GM12875 (cell line): ENCODE data around the gene METTL21A.

Source experiments
- H3K4me3 ChIP-seq: one replicate; pipeline ENCODE4 v1.5.1; 2011; ENCODE audit warnings: low read depth, low read length, control low read depth
- CTCF ChIP-seq: IDR thresholded peaks from 2 replicates; pipeline ENCODE4 v1.5.1; 2011; ENCODE audit warnings: low read depth, mild to moderate bottlenecking, control low read depth, inconsistent platforms, low read length, moderate library complexity, borderline replicate concordance; ENCODE audit not compliant: insufficient read depth

The METTL21A gene

DNA sequence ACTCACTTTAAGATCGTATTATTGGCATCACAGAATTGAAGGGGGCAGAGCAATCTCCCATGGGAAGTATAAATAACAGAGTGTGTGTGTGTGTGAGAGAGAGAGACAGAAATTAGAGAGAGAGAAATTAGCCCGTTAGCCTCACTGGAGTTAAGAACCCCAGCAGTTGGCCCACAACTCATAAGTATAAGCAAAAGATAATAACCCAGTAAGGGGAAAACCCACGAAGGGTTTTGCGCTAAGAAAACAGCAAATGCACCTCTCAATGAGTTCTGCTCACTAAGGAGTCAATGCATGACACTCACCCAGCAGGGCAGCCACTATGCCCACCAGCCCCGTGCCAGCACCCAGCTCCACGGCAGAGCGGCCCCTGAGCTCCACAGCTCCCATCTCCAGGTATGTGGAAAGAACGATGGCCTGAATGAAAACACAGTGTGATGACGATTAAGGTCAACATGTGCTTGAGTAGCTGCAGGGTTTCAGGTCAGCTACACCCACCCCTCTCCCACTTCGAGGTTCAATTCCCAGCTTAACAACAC is 3.6 kb downstream of the METTL21A start:
- no peak for TF ChIP-seq CTCF
- no peak overlapping the region for H3K4me3 ChIP-seq

DNA sequence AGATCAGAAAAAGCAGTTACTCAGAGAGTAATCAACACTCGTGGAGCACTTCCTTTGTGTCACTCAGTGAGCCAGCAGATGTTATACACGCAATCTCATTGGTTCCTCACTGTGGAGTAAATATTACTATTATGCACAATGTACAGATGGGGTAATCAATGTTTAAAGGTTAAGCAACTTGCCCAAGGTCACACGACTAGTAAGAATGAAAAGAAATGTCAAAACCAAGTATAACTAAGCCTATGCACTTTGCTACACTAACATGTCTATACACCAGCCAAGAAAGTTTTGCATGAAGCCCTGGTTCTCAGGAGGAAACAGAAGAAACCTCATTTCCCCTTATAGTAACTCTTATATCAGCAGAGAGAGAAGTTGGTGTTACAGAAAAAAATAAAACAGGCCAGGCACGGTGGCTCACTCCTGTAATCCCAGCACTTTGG is 5.4 kb downstream of the METTL21A start:
- H3K4me3 ChIP-seq, result no peak overlapping the region
- TF ChIP-seq CTCF, result no peak

DNA sequence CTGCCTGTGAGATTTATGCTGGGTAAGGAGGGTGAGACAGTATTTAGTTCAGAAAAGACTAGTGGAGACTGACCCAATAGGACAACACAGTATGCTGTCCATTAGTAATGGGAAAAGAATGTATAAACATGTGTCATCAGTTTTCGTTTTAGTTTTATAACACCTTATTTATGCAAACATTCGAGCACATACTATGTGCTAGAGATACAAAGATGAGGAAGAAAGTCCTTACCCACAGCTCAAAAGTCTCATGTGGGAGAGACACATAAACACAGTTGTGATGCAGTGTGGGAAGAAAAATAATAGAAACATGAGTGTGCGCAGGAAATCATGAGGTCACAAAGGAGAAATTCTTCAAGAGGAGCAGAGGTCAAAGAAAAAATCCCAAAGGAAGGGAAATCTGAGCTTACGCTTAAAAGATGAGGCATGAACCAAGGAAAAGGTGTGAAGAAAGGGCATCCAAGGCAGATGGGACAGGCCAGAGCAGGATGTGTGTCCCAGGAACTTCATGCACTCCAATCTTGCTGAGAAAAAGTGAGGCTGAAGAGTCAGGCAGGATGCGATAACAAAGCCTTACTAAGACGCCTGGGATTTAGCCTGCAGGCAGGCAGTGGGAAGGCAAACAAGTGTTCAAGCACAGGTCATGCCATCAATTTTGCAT is 8.1 kb downstream of the METTL21A start:
- no peak for TF ChIP-seq CTCF
- H3K4me3 ChIP-seq, result no peak overlapping the region

DNA sequence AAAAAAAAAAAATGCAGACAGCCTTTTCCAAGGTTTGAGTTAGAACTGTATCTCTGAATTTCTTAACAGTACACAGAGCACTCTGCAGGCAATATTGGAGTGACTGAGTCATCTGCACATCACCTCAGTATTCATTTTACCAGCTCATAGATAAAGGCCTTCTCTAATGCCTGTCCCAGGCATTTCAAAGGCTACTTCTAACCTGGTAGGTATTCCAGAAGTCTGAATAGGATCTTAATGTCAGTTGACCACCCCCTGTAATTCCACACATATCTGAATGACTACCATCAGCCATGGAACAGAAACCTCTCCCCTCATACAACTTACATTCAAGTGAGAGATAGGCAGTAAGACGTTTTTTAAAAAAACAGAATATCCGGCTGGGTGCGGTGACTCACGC is 9.0 kb downstream of the METTL21A start:
- TF ChIP-seq CTCF, result no peak

GRCh38 chr2:207614824-207615223 is 10.4 kb downstream of the METTL21A start:
- no peak overlapping the region for H3K4me3 ChIP-seq
- TF ChIP-seq CTCF, result no peak

More for the DNA sequence above, 9.0 kb downstream of the METTL21A start:
- H3K4me3 ChIP-seq, result no peak overlapping the region

- no peak overlapping the region for H3K4me3 ChIP-seq
- TF ChIP-seq CTCF, result no peak
These were observed 12.5 kb downstream of the METTL21A start for GRCh38 chr2:207612714-207613113.

GRCh38 chr2:207606829-207607228 is 18.4 kb downstream of the METTL21A start:
- no peak overlapping the region for H3K4me3 ChIP-seq
- no peak for TF ChIP-seq CTCF
